Choroid plexus epithelial cell (primary cell): Measurements from ENCODE around the gene SNRPB.
"Not testable (repeated sequence)": the region's sequence is repeated elsewhere in the genome, so short reads cannot be mapped to it uniquely, and the experiment has no call there.

Source experiments
- DNase-seq: peaks from one replicate; pipeline ENCODE4 v3.0.0-alpha.2; 2010; ENCODE audit warnings: low read depth
- H3K4me3 ChIP-seq: 2 replicates; pipeline ENCODE4 v1.5.1; 2011; ENCODE audit warnings: low read depth, mild to moderate bottlenecking, control low read depth, low read length, moderate library complexity
- CTCF ChIP-seq: conservative IDR thresholded peaks from 2 replicates; pipeline ENCODE4 v1.5.1; 2011; ENCODE audit warnings: low read depth, mild to moderate bottlenecking, control low read depth, inconsistent platforms, low read length, moderate library complexity

Gene SNRPB

GRCh38 chr20:2509794-2510193, 39.2 kb upstream of the SNRPB start:
- no peak for DNase-seq
- H3K4me3 ChIP-seq: no peak overlapping the region
- TF ChIP-seq CTCF: no peak

DNA sequence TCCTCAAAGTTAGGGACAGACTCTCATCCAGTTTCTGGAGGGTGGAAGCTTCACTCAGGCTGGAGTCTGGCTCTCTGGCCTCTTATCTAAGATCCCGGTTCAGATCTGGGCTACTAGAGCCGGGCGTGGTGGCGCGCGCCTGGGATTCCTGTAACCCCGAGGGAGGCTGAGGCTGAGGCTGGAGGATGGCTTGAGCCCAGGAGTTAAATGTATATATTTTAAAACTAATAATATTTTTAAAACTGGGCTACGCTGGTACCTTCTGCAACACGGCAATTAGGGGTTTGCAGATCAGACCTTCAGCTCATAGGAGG, 38.8 kb upstream of the SNRPB start:
- peak; percentile 0 for TF ChIP-seq CTCF
- DNase-seq: peak; percentile 24
- peak overlapping the region; percentile 94 for H3K4me3 ChIP-seq

DNA sequence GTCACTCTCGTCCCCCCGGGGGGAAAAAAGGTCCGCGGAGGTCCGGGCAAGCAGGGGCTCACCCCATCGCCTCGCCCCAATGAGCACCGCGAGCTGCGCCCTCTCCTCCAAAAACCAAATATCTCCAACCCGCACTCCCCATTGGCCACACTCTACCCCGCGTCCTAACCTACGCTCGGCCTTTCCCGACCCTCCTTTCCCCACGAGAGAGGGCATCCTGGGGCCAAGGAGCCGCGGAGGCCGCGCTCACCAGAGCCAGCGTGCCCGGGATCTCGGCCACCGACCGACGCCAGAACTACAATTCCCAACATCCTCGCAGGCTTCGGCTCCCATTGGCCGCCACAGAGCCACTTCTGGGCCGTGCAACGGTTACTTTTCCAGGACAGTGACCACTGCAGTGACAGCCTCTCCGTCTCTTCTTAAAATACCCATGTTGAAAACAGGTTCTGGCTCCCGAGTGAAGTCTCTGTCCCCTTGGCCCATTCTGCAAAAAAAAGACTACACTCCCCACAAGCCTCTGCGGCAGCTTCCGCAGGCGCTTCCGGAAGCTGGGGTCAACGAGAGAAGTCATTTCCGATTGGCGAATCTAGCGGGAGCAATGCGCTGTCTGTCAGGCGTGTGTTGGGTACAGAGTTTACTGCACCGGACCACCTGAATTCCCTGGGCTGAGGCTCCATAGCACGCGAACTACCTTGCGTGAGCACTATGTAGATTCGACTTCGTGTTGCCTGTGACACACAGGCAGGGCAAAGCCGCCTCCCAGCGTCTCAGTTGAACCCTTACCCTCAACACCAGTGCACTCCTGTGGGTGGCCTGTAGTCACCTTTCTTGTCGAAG, 38.3 kb upstream of the SNRPB start, which contains the start of gene ZNF343:
Gene ZNF343, minus strand, starts transcription at position 285 of the 837 bp plus-strand sequence. CDS start 15,020 bp downstream, outside the sequence.
- peak; percentile 85 for DNase-seq
- peak; percentile 1 for TF ChIP-seq CTCF
- peak within 1 kb of the TSS; percentile 94 for H3K4me3 ChIP-seq

DNA sequence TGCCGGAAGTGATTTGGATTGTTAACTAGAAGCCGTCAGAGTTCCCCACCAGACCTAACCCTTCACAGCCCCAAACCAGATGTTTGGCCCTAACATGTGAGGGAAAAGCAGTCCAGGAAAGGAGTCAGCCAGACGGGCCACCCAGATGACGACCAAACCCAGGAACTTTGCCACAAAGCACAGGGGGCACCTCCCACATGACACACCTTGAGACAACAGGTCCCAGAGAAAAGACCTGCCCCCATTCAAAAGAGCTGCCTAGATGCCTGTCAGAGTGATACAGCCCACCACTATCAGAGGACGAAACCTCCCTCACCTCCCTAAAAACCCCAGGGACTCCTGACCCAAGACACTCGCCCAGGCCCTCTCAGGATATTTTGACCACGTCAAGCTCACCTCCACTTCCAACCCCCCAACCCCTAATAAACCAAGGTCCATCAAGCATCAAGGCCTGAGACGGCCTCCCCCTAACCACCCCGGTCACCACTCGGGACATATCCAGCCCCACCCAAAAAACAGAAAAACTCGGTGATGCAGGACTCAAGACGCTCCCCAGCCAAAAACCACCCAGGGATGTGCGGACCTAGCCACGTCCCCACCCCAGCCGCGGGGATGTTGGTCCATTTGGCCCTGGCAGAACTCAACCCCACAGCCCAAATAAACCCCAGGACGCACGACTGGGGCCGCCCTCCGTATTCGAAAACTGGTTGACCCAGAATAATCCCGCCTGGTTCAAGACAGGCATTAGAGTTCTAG, 37.5 kb upstream of the SNRPB start:
- TF ChIP-seq CTCF: no peak
- peak; percentile 22 for DNase-seq
- H3K4me3 ChIP-seq: peak overlapping the region; percentile 94

DNA sequence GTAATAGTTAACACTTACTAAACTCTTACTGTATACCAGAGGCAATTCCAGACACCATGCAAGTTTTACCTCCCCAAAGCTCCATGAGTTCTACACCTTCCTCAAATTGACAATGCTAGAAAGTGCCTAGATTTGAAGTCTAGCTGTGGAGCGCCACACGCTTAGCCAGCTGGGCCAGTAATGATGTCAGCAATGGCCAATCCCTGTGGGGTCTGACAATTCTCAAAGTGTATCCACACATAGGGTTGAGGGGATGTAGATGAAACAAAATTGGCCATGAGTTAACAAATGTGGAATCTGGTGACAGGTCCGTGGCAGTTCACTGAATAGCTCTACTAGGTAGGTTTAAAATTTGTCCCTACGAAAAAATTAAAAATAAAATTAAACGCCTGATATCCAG, 36.9 kb upstream of the SNRPB start:
- H3K4me3 ChIP-seq: peak overlapping the region; percentile 94
- DNase-seq: peak; percentile 10
- TF ChIP-seq CTCF: no peak

DNA sequence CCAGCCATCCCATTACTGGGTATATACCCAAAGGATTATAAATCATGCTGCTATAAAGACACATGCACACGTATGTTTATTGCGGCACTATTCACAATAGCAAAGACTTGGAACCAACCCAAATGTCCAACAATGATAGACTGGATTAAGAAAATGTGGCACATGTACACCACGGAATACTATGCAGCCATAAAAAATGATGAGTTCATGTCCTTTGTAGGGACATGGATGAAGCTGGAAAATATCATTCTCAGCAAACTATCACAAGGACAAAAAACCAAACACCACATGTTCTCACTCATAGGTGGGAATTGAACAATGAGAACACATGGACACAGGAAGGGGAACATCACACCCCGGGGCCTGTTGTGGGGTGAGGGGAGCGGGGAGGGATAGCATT, 35.8 kb upstream of the SNRPB start:
- not testable (repeated sequence) for H3K4me3 ChIP-seq, DNase-seq

DNA sequence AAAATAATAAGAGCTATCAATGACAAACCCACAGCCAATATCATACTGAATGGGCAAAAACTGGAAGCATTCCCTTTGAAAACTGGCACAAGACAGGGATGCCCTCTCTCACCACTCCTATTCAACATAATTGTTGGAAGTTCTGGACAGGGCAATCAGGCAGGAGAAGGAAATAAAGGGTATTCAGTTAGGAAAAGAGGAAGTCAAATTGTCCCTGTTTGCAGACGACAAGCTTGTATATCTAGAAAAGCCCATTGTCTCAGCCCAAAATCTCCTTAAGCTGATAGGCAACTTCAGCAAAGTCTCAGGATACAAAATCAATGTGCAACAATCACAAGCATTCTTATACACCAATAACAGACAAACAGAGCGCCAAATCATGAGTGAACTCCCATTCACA, 34.2 kb upstream of the SNRPB start:
- H3K4me3 ChIP-seq, DNase-seq: not testable (repeated sequence)

GRCh38 chr20:2502808-2503384, 32.3 kb upstream of the SNRPB start:
- DNase-seq, H3K4me3 ChIP-seq: not testable (repeated sequence)
